Erythroblast (primary cell): ENCODE measurements around the gene AOAH.

Source experiments
- GATA1 ChIP-seq: IDR thresholded peaks from 2 replicates; pipeline ENCODE4 v1.6.1; 2011; ENCODE audit warnings: low read depth, mild to moderate bottlenecking, control low read depth, low read length, moderate library complexity
- POLR2A ChIP-seq: IDR thresholded peaks from 2 replicates; pipeline ENCODE4 v1.6.1; 2011; ENCODE audit warnings: mild to moderate bottlenecking, low read length

- TF ChIP-seq POLR2A (no peak), GATA1 (no peak)
Observed at GRCh38 chr7:36591636-36592035, 132.7 kb downstream of the AOAH start.
